SK-N-SH (cell line): ENCODE measurements around the gene RRP1B. TPM values are rescaled to one million over a fixed set of nuclear protein-coding genes. Genes with fewer than 3 reads are reported as not detected.

Experiments
- CTCF ChIA-PET: fragments of 300-600, 350-600 bp; formaldehyde crosslinking; extraction: SDS; loops from one replicate; lab custom pipeline; 2021; lab: Yijun Ruan, JAX
- POLR2A ChIA-PET: fragments of 350-600 bp; sonication (Branson Sonifier 250); formaldehyde crosslinking; extraction: SDS; loops from one replicate; lab custom pipeline; 2020; ENCODE audit warnings: antibody characterized with exemption, inconsistent platforms; lab: Yijun Ruan, JAX
- DNase-seq: peaks from one replicate; pipeline ENCODE4 v3.0.0; 2012
- H2AFZ ChIP-seq: fragments of 200-600 bp; sonication (generic); 2 replicates; pipeline ENCODE4 v1.8.1; 2016; ENCODE audit warnings: antibody characterized with exemption, mild to moderate bottlenecking, low read depth
- H3F3A ChIP-seq: fragments of 200-600 bp; sonication (generic); replicated peaks from 2 replicates; pipeline ENCODE3; 2016; ENCODE audit warnings: antibody characterized with exemption, mild to moderate bottlenecking; ENCODE audit not compliant: insufficient read depth
- H3K27ac ChIP-seq, 2 experiments: fragments of 200-500 bp in 1 of 2; fragments of 200-600 bp in 1 of 2; sonication (Bioruptor generic) in 1 of 2; sonication (generic), shearing (Covaris generic) in 1 of 2; 2 replicates each; pipeline versions ENCODE4 v1.5.1 to v1.6.1; 2014 to 2016; ENCODE audit warnings: low read depth in 2 of 2, inconsistent platforms in 1 of 2, low read length in 1 of 2, mild to moderate bottlenecking in 1 of 2, mixed read lengths in 1 of 2
- H3K27me3 ChIP-seq: fragments of 200-600 bp; sonication (generic), shearing (Covaris generic); 2 replicates; pipeline ENCODE4 v1.6.1; 2016; ENCODE audit warnings: mixed run types; ENCODE audit not compliant: insufficient read depth
- H3K36me3 ChIP-seq, 2 experiments: fragments of 200-500 bp in 1 of 2; fragments of 200-600 bp in 1 of 2; sonication (Bioruptor generic) in 1 of 2; sonication (generic) in 1 of 2; replicated peaks in 1 of 2; 2 replicates each; pipeline versions ENCODE3 to v1.5.1; 2014 to 2016; ENCODE audit warnings: low read length in 1 of 2, mild to moderate bottlenecking in 1 of 2; ENCODE audit not compliant: insufficient read depth in 2 of 2, control insufficient read depth in 1 of 2
- H3K4me1 ChIP-seq, 2 experiments: fragments of 200-500 bp in 1 of 2; fragments of 200-600 bp in 1 of 2; sonication (Bioruptor generic) in 1 of 2; sonication (generic), shearing (Covaris generic) in 1 of 2; 2 replicates each; pipeline versions ENCODE4 v1.5.1 to v1.6.1; 2014 to 2016; ENCODE audit warnings: low read depth in 1 of 2, low read length in 1 of 2, mixed run types in 1 of 2; ENCODE audit not compliant: insufficient read depth in 2 of 2, control insufficient read depth in 1 of 2
- H3K4me2 ChIP-seq: fragments of 200-600 bp; sonication (generic), shearing (Covaris generic); 2 replicates; pipeline ENCODE4 v1.6.1; 2017; ENCODE audit warnings: mixed run types
- H3K4me3 ChIP-seq, 2 experiments: fragments of 200-500 bp in 1 of 2; fragments of 200-600 bp in 1 of 2; sonication (Bioruptor generic) in 1 of 2; sonication (generic), shearing (Covaris generic) in 1 of 2; 2 replicates each; pipeline versions ENCODE4 v1.5.1 to v1.8.1; 2014 to 2016; ENCODE audit warnings: low read depth in 2 of 2, inconsistent platforms in 1 of 2, low read length in 1 of 2, mild to moderate bottlenecking in 1 of 2, mixed read lengths in 1 of 2, moderate library complexity in 1 of 2
- H3K79me2 ChIP-seq: fragments of 200-600 bp; sonication (generic); 2 replicates; pipeline ENCODE4 v1.8.1; 2017; ENCODE audit warnings: mild to moderate bottlenecking; ENCODE audit not compliant: insufficient read depth
- H3K9ac ChIP-seq: fragments of 200-600 bp; sonication (generic); 2 replicates; pipeline ENCODE4 v1.6.1; 2017; ENCODE audit warnings: mixed run types
- H3K9me2 ChIP-seq: fragments of 200-600 bp; sonication (generic); 2 replicates; pipeline ENCODE4 v1.6.1; 2017; ENCODE audit warnings: mixed run types
- H3K9me3 ChIP-seq: fragments of 200-600 bp; sonication (generic); 2 replicates; pipeline ENCODE4 v1.6.1; 2017; ENCODE audit warnings: mixed run types, mild to moderate bottlenecking, moderate library complexity
- H4K20me1 ChIP-seq: fragments of 200-600 bp; sonication (generic); 2 replicates; pipeline ENCODE4 v1.6.1; 2017; ENCODE audit warnings: mild to moderate bottlenecking, mixed run types; ENCODE audit not compliant: insufficient read depth
- CTCF ChIP-seq: fragments of 200-600 bp; sonication (generic); IDR thresholded peaks from 2 replicates; pipeline ENCODE4 v1.6.1; 2017; ENCODE audit warnings: antibody characterized with exemption, mild to moderate bottlenecking, moderate library complexity
- FOXJ3 ChIP-seq: sonication (generic); formaldehyde crosslinking; IDR thresholded peaks from 2 replicates; pipeline ENCODE4 v1.5.1; 2020; ENCODE audit warnings: mild to moderate bottlenecking, missing genetic modification reagents
- IRF3 ChIP-seq: fragments of 150-350 bp; IDR thresholded peaks from 2 replicates; pipeline ENCODE4 v1.6.1; 2016; ENCODE audit warnings: mild to moderate bottlenecking, low read depth, low read length
- MXI1 ChIP-seq: IDR thresholded peaks from 2 replicates; pipeline ENCODE4 v1.6.1; 2012; ENCODE audit warnings: mild to moderate bottlenecking, low read depth, low read length, improper control_type of control experiment
- NFIC ChIP-seq: IDR thresholded peaks from 2 replicates; pipeline ENCODE4 v1.4.0; 2012; ENCODE audit warnings: borderline replicate concordance
- POLR2AphosphoS5 ChIP-seq: IDR thresholded peaks from 2 replicates; pipeline ENCODE4 v1.6.1; 2012; ENCODE audit warnings: low read depth, low read length
- RAD21 ChIP-seq: IDR thresholded peaks from 2 replicates; pipeline ENCODE4 v1.6.1; 2012; ENCODE audit warnings: mild to moderate bottlenecking, low read length
- REST ChIP-seq: IDR thresholded peaks from 2 replicates; pipeline ENCODE4 v1.6.1; 2012; ENCODE audit warnings: mild to moderate bottlenecking, low read depth, low read length, moderate library complexity
- SIN3A ChIP-seq: IDR thresholded peaks from 2 replicates; pipeline ENCODE4 v1.6.1; 2012; ENCODE audit warnings: low read depth, mild to moderate bottlenecking, low read length, moderate library complexity, borderline replicate concordance
- TAF1 ChIP-seq: IDR thresholded peaks from 2 replicates; pipeline ENCODE4 v1.6.1; 2012; ENCODE audit warnings: low read depth, mild to moderate bottlenecking, low read length, moderate library complexity, borderline replicate concordance
- USF2 ChIP-seq: fragments of 150-350 bp; IDR thresholded peaks from 2 replicates; pipeline ENCODE4 v1.6.1; 2017; ENCODE audit warnings: antibody characterized with exemption, low read length, low read depth, borderline replicate concordance
- YY1 ChIP-seq: IDR thresholded peaks from 2 replicates; pipeline ENCODE4 v1.4.0; 2012; ENCODE audit warnings: low read depth, mild to moderate bottlenecking
- ZBTB33 ChIP-seq: IDR thresholded peaks from 2 replicates; pipeline ENCODE4 v1.4.0; 2012; ENCODE audit warnings: low read depth, borderline replicate concordance
- WGBS: methylation state at CpG from one replicate; pipeline ENCODE4 v1.1.6; 2017; ENCODE audit warnings: low lambda C conversion rate; 5-methylcytosine and 5-hydroxymethylcytosine counted together
- polyA plus RNA-seq, 3 experiments: library from polyadenylated mRNA; depleted of rRNA; stranded (reverse); fragments of >200 nt; gene quantifications; 2 replicates each; pipeline ENCODE4 v1.2.3, GENCODE V29; 2012

Gene RRP1B
- polyA plus RNA-seq, 1 of the 3 experiments (the other 2 are of a cell fraction): 10.4 TPM

- POLR2A ChIA-PET: no interaction called here
- Histone ChIP-seq H3K79me2 (peaks cover 39% of the 10 kb centered on the region), H4K20me1 (peaks cover 18% of the 10 kb centered on the region; the same call in 1 of the 2 replicates), H2AFZ (no peak overlapping the region), H3K4me1 (peaks cover under 1 to 11% of the 10 kb centered on the region in 2 experiments; a peak in 2 of 4 replicates), H3K9me3 (no peaks in the 10 kb centered on the region), H3K4me3 (no peak overlapping the region), H3K27me3 (no peaks in the 10 kb centered on the region), H3F3A (peaks cover 9% of the 10 kb centered on the region), H3K9me2 (no peaks in the 10 kb centered on the region), H3K9ac (no peak overlapping the region), H3K36me3 (peaks cover 8 to 9% of the 10 kb centered on the region in 2 experiments), H3K4me2 (no peak overlapping the region), H3K27ac (no peak overlapping the region)
- 94% methylated on average over 25 of the region's 25 CpGs for WGBS
- DNase-seq: no peak
- CTCF ChIA-PET: interaction anchor here (1.2 to 1.4 kb wide), 2 partner anchors 8 to 10 kb away, joined by 3 read pairs; no protein-coding TSS in a partner anchor
- TF ChIP-seq IRF3 (no peak), FOXJ3 (CRISPR knock-in tag) (no peak)
Observed at GRCh38 chr21:43736224-43736883, 77.0 kb downstream of the RRP1B start.

GRCh38 chr21:43737158-43737950 is 78.0 kb downstream of the RRP1B start:
- H3K4me1 ChIP-seq: peaks cover 3 to 11% of the 10 kb centered on the region in 2 experiments; a peak in 2 of 4 replicates
- ChIA-PET CTCF (interaction anchor here (1.2 to 1.4 kb wide), 2 partner anchors 9 to 11 kb away, joined by 3 read pairs; no protein-coding TSS in a partner anchor), POLR2A (no interaction called here)
- no peak overlapping the region for H2AFZ ChIP-seq
- H3F3A ChIP-seq: peaks cover 14% of the 10 kb centered on the region
- H4K20me1 ChIP-seq: peaks cover 17% of the 10 kb centered on the region; the same call in 1 of the 2 replicates
- peaks cover 5 to 8% of the 10 kb centered on the region in 2 experiments for H3K36me3 ChIP-seq
- H3K27ac ChIP-seq: no peak overlapping the region
- H3K4me2 ChIP-seq: no peak overlapping the region
- DNase-seq: no peak
- H3K9me3 ChIP-seq: no peaks in the 10 kb centered on the region
- H3K4me3 ChIP-seq: no peak overlapping the region
- peaks cover 29% of the 10 kb centered on the region; the same call in 1 of the 2 replicates for H3K79me2 ChIP-seq
- no peaks in the 10 kb centered on the region for H3K9me2 ChIP-seq
- 93% methylated on average over 25 of the region's 35 CpGs for WGBS
- H3K27me3 ChIP-seq: no peaks in the 10 kb centered on the region
- no peak overlapping the region for H3K9ac ChIP-seq
- no peak for TF ChIP-seq TAF1
- TF ChIP-seq RAD21: no peak
- no peak for TF ChIP-seq MXI1
- no peak for TF ChIP-seq REST
- no peak for TF ChIP-seq CTCF
- TF ChIP-seq SIN3A: no peak
- TF ChIP-seq POLR2AphosphoS5: no peak
- no peak for TF ChIP-seq NFIC
- TF ChIP-seq YY1: no peak
- no peak for TF ChIP-seq USF2
- no peak for TF ChIP-seq ZBTB33
